CD4-positive, alpha-beta T cell treated with Interleukin-15 for 4 hours (primary cell): Measurements from ENCODE around the gene VAV3.

Source experiments
- DNase-seq: peaks from one replicate; pipeline ENCODE4 v3.0.0-alpha.2; 2020; ENCODE audit warnings: low spot score

The VAV3 gene

DNA sequence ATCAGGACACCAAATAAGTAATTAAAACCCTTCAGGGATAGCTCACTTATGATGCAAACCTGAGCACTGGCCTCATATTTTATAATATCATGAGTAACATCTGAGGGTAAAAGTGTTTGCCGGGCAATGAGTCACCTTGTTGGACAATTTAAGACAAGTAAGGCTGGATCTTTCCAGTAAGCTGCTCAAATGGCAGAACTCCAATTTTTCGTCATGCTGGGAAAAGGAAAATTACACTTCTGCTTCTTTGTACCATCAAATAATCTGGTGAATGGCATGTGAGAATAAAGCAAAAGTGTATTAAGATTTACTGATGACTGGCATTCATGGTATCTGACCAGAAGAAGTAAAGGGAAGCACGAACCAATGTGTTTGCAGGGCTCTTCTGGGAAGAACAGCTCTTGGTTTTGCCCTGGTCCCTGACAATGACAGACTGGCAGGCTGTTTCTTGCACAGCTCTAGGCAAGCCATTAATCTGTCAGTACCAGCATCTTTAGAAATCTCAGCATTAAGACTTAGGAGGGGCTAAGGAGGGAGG lies 392.2 kb downstream of the VAV3 start:
- DNase-seq = no peak

DNA sequence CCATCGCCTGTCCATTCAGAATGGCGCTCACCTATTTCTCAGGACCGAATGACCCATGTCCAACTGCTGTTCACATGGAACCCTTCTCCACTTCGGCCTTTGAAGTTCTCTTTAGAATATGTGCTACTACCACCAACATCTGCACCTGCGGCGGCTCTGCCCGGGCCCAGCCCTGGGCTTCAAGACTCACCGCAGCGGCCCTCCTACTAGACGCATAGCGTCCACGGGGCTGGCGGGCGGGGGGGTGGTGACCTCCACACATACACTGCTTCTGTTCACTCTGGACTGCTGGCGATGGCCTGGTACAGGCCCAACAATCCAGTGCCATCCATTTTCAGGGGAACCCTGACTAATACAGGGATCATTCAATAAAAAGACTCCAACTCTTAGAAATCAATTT lies 394.2 kb downstream of the VAV3 start:
- no peak for DNase-seq

DNA sequence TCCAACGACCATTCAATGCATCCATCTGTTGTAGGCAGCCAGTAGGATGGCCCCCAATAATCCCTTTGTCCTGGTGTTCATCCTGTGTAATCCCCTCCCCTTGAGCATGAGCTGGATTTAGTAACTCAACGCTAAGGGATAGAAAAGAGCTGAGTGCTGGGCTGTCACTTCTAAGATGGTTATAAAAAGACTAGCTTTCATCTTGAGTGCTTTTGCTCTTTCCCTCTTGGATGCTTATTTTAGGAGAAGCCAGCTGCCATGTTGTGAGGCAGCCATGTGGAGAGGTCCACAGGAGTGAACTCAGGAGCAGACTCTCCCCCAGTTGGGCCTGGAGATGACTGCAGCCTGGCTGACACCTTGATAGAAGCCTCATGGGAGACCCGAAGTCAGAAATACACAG lies 401.5 kb downstream of the VAV3 start:
- DNase-seq = no peak

DNA sequence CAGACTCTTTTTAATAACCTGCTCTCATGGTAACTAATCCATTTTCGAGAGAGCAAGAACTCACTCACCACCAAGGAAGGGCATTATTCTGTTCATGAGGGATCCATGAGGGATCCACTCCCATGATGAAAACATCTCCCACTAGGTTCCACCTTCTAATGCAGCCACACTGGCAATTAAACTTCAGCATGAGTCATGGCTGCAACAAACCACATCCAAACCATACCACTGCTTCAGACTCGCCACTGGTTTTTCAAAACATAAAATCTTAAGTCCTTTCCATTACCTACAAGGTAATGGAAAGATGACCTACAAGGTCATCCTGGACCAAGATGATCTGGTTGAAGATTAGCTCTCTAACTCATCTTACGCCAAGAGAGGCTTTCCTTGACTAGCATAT lies 405.1 kb downstream of the VAV3 start:
- DNase-seq = no peak

DNA sequence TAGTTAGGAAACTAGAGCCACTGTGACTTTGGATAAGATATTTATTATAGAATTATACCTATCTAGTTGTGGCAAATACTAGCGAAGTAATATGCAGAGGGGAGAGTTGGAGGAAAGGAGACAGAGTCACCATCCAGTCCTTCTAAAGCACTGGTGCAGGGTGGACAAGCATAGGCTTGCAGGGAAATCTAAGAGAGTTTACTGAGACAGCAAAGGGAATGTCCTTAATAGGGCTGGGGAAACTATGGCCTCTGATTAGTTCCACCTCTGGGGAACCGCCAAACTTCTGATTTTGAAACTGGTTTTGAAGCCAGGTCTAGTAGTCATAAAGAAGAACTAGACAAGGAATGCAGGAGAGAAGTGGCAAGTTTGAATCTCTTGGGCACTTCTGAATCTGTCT lies 407.9 kb downstream of the VAV3 start:
- DNase-seq = no peak

DNA sequence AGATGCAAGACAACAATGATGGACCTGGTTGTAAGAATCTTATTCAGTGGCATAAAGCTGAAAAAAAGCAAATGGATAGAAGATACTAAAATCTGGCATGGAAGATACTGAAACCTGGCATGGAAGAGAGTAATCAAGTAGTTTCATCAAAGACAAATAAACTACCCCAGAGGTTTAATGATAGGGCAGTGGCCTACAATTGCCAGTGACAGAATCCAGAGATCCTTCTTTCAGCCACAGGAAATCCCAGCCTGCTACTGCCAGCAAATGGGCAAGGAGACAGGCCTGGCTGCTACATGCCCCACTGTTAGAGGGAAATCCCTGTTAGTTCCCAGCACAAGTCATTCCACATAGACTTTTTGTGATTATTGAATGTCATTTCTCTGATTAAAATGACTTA lies 409.4 kb downstream of the VAV3 start:
- no peak for DNase-seq

DNA sequence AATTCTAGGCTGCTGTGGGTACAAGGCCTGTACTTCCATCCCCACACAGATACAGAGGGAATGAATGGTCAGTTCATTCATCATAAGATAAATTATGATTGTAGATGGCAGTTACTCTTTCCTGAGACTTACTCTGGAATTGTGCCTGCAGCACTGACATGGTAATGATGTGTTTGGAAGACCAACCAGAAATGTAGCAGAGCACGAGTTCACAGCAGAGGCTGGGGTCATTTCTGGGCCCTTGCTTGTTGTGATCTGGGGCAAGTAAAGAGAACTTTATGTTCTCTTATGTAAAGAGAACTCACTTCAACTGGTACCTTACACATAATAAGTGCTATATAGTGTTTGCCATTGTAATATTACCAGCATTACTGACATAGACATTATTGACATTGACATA lies 412.2 kb downstream of the VAV3 start:
- DNase-seq = no peak

DNA sequence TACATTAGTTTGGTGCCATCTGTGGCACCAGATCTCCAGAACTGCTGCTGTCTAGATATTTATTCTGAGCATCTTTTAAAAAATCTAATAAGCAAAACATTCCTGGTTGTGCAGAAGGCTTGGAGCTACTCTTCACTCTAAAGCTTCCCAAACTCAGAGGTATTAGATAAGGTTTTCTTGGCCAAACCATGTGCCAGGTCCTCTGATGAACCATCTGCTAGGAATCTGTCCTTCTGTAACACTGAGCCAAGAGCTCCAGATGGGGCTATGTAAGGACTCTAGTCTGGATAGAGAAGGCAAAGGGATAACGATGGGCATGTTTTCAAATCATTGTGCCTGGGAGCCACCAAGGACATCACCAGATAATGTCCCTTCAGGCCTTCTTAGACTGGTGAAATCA lies 413.5 kb downstream of the VAV3 start:
- DNase-seq = no peak

DNA sequence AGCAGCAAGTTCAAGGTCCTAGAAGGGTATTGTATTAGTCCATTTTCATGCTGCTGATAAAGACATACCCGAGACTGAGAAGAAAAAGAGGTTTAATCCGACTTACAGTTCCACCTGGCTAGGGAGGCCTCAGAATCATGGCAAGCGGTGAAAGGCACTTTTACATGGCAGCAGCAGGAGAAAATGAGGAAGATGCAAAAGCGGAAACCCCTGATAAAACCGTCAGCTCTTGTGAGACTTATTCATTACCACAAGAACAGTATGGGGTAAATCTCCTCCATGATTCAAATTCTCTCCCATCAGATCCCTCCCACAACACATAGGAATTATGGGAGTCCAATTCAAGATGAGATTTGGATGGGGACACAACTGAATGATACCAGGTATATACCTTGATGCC lies 414.6 kb downstream of the VAV3 start:
- DNase-seq = no peak

DNA sequence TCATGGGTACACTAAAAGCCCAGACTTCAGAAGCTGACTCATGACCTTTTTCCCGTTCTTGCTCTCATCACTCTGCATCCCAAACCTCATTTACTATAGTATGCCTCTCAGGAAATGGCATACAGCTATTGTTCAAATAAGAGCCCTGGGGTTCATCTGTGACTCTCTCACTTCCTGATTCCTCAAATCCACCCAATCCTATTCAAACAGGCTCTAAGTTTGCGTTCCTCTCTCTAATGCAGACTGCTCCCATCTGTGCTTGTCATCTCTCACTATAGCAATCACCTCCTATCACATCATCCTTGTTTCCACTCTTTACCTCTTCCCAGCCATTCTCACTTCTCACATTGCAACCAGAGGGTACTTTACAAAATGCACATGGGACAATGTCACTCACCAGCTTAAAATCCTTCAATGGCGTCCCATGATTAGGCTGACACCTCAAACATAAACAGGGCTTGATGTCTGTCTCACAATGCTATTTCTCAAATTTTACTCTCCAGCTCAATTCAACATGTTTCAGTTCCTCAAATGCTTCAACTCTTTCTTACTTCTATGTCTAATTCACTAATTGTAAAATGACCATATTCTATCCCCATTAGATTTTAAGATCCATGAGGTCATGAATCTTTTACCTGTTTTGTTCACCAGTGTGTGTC lies 415.7 kb downstream of the VAV3 start:
- no peak for DNase-seq

DNA sequence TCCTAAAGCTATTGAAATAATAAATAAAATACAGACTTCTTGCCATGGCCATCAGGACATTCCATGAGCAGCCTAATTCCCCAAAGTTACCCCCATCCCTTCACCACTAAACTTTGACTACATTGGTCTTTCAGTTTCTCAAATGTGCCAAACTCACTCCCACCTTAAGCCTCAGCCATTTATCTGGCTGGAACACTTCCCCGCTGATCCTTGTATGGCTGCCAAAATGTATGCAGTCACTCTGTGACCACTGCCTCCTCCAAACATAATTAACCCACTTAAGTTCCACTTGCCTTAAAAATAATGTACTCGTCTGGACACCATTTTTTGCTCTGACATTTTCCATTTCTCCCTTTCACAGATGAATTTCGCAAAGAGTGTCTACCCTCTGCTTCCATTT lies 416.7 kb downstream of the VAV3 start:
- no peak for DNase-seq

DNA sequence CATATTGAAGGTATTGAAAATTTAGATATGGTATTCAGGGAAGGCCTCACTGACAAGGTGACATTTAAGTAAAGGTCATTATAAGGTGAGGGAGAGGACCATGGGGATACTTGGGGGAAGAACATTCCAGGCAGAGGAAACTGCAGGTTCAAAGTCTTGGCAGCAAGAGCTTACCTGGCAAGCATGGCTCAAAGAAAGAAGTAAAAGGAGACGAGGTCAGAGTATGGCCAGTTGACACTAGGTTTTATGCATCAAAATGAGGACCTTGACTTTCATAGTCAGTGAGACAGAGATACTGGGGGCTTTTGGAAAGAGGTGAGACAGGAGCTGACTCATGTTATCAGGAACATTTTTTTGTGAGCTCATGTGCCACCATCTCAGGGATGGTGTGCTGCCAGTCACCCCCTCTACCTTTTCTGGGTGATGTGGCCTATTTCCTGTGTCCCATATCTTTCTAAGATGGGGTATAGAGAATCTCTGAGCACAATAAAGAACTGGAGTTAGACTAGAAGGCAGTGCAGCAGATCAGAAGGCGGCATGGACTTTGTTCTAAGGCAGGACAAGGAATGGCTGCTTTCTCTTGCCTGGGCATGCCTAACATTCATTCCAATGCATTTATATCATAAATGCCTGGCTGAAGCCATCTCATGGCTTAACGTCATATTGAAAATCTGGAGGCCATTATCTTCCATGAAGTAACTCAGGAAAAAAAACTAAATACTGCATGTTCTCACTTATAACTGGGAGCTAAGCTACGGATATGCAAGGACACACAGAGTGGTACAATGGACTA lies 417.4 kb downstream of the VAV3 start:
- no peak for DNase-seq

DNA sequence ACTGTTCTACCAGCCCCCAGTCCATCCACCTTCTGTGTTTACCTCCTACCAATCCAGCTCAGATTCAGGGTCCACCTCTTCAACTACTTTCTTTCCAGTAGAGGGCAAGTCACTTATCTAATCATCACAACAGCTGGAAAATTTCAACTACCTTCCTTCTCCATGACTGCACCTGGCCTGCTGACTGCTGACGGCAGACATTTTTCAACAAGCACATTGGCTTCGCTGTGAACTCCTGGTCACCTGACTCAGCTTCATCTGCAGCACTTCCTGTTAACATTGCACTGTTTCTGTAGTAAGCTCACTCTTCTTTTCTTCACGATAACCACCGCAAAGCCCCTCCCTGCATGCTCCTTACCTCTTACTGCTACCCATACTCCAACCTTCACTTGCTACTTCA lies 418.4 kb downstream of the VAV3 start:
- no peak for DNase-seq

DNA sequence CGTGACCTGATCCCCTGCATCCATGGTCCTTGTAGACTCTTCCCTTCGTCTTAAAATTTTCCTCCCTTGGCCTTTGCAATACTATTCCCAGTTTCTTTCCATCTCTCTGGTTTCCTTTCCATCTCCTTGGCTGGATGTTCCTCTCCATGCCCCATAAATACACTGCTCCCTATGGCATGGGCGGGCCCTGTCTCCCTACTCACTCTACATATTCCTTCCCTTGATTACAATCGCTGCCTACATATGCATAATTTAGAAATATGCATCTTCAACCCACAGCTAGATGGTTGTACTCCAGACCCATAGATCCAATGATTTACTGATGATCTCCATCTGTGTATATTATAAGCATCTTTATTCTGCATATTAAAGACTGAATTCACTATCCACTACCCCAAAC lies 419.1 kb downstream of the VAV3 start:
- no peak for DNase-seq

DNA sequence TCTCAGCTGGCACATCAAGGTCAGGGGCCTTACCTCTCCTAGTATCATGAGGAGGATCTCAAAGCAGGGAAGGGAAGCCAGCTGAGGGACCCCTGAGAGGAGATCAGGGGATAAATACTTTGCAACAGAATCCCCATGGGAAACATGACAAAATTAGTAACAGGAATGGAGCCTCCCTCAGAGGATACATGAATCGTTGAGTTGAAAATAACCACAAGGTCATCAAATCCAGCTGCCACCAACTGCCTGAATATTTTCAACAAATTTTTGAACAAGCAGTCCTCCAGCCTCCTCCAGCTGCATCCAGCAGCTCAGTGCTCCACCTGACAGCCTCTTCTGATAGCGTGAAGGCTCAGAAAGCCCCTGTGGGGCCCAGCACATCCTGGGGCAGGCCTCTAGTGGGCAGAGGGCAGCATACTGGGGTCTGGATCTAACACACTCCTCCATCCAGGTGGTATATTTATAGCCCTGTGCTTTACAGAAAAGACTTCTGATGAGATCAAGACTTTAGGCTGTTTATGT lies 419.9 kb downstream of the VAV3 start:
- no peak for DNase-seq

DNA sequence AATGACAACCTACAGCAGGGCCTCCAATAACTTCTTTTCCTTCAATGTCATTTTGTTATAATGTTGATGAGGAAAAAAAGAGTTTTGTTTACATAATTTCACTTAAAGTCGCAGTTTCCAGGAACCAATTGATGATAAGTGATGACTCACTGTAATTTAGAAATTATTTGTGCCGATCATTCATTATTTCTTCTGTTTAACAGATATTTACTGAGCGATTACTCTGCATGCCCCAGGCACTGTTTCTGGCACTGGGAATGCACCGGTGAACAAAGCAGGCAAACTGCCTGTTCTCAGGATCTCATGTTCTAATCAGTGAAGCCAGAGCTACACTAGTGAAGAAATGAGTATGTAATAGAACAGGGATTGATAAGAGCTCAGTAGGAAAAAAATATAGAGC lies 420.7 kb downstream of the VAV3 start:
- DNase-seq = no peak

DNA sequence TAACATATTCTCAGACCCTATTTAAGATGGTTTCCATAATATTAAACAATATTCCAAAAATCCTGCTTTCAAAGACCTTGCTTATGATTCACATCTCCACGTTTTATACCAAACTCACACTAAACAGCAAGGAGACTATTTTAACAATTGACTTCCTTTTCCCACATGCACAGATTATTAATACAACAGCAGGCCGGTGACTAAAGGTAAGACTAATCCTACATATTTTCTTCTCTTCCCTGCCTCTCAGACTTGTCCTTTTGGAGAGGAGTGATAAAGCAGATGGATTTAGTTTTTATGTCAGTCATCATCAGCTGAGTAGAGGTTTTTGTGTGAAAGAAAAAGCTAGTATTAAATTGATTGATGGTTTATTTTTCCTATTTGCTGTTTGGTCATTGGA lies 423.6 kb downstream of the VAV3 start:
- no peak for DNase-seq

DNA sequence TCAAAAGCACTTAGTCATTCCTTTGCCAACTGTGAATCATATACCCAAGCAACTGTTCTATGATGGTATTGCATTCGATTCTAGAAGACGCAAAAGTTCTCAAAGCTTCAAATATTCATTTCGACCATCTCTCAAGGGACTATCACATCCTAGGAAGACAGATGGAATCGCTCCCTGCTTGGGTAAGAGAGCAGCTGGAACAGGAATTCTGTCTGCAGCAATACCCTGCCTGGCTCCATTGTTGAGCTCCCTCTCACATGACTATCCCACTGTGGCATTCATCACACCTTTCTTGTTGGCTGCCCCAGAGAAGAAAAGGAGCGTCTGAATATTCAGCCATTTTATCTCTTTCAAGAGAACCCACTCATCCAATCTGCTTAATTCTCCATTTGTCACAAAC lies 426.5 kb downstream of the VAV3 start:
- DNase-seq = no peak

DNA sequence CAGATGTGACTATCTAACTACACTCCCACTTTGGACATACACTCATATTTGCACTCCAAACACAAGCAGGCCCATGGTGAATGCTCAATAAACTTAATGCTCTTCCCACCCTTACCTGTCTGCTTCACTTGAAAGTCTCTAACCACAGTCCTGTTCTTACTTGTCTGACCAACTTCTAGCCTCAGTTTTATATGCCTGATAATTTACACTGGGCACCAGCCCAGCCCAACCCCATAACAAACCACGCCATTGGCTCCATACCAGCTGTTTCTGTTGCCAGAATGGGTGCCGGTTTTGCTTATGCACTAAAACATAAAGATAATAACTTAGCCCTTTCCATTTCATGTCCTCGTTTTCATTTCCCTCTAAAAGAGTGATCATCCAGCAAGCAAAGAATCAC lies 428.7 kb downstream of the VAV3 start:
- DNase-seq = no peak

DNA sequence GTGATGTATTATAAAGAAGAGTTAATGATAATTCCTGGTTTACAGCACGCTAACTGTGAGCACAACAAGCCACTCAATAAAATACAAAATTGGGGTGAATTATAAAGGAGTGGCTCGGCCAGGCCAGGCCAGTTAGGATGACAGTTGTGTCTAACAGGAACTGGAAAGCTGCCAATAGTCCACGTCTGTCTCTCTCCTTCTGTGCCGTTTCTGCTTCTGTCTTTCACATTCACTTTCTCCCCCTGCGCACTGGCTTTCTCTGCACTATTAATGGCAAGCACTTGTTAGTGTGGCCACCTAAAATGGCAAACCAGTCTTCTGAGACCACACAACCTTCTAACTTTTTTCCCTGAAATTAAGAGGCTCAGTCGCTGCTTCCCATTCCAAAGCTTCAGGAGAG lies 429.9 kb downstream of the VAV3 start:
- DNase-seq = no peak

DNA sequence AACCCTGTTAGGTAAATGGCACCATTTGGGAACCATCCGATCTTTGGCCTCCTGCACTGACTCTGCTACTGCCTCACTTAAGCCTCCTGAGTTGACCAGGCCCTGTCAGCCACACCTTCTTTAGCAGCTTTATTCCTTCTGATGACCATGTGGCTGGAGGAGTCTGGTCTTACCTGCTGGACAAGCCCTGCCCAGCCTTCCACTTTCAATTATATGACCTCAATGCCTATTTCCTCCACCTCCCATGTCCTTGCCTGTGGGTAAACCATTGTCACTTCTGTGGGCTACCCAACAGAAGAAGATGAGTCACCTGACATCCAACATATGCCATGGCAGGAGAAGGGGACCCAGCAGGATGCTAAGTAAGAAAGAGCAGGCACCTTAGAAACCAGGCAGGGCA lies 430.3 kb downstream of the VAV3 start:
- DNase-seq = no peak

DNA sequence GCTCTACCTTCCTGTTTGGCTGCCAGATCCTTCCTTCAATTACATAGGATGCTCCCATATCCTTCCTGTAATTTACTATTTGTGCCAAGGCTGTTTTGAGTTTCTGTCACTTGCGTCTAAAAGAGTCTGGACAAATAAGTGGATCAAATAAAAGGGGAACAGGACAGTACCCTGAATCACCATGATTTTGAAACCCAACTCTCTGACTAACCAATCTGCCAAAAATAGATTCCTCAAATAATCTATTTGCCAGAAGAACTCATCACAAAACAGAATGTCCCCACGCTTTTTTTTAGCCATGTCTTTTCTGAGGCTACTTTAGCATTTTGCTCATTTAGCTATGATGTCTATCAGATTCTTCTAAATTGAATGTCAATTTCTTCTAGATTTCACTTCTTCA lies 431.5 kb downstream of the VAV3 start:
- no peak for DNase-seq

DNA sequence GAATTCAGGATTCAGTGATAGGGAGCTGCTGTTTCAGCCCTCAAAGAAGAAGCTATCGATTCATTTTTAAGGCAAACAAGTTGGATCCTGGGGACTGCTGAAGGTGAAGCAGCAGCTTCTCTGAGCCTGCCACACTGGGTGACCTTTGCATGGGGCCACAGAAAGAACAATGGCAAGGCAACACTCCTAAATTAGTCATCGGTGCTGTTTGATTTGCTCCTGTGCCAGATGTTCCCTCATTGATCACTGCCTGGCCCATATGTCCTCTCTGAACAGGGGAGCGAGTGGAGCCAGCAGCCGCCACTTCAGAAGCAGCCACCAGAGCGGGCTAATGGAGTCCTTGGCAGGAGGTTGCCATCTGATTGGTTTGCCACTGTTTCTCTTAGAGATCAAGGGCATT lies 432.7 kb downstream of the VAV3 start:
- no peak for DNase-seq
